IMR-90 (cell line): ENCODE results near the gene DAPK1. TPM values are rescaled to one million over a fixed set of nuclear protein-coding genes. Genes with fewer than 3 reads are reported as not detected.

Experiments used
- ATAC-seq: fragments of 200-7000 bp; cut with Tn5 transposase; 2 replicates; pipeline ENCODE4 v1.9.1; 2020; ENCODE audit warnings: low read depth, mild to moderate bottlenecking, moderate library complexity
- BruUV-seq: library from RNA; stranded (reverse); fragments of 400-500 nt; replicated peaks from 2 replicates; lab custom pipeline; 2021; lab: Mats Ljungman, UMichigan
- CTCF ChIA-PET: fragments of 300-600 bp; formaldehyde crosslinking; extraction: SDS; loops from one replicate; lab custom pipeline; 2021; ENCODE audit warnings: antibody characterized with exemption; lab: Yijun Ruan, JAX
- POLR2A ChIA-PET: fragments of 300-600 bp; sonication (Branson Sonifier 250); formaldehyde crosslinking; loops from one replicate; lab custom pipeline; 2022; ENCODE audit warnings: antibody characterized with exemption; ENCODE audit not compliant: unreplicated experiment; lab: Charles Lee
- DNase-seq: peaks from one replicate; pipeline ENCODE4 v3.0.0; 2013
- H2AFZ ChIP-seq: replicated peaks from 2 replicates; pipeline ENCODE3; 2013; ENCODE audit warnings: low read length, mild to moderate bottlenecking; ENCODE audit not compliant: poor library complexity
- H2AK5ac ChIP-seq: 2 replicates; pipeline ENCODE4 v1.6.1; 2013; ENCODE audit warnings: low read depth, low read length, inconsistent platforms
- H2AK9ac ChIP-seq: replicated peaks from 2 replicates; pipeline ENCODE3; 2013; ENCODE audit warnings: mild to moderate bottlenecking, low read depth, low read length, moderate library complexity; ENCODE audit not compliant: poor library complexity
- H2BK120ac ChIP-seq: 2 replicates; pipeline ENCODE4 v1.6.1; 2013; ENCODE audit warnings: low read depth, low read length, inconsistent platforms
- H2BK15ac ChIP-seq: 3 replicates; pipeline ENCODE4 v1.6.1; 2013; ENCODE audit warnings: low read depth, low read length, inconsistent platforms
- H2BK20ac ChIP-seq: 2 replicates; pipeline ENCODE4 v1.6.1; 2013; ENCODE audit warnings: low read depth, mild to moderate bottlenecking, inconsistent platforms, low read length, moderate library complexity
- H2BK5ac ChIP-seq: 2 replicates; pipeline ENCODE4 v1.6.1; 2013; ENCODE audit warnings: mild to moderate bottlenecking, low read depth, low read length, inconsistent platforms; ENCODE audit not compliant: poor library complexity, severe bottlenecking
- H3K14ac ChIP-seq: replicated peaks from 2 replicates; pipeline ENCODE4 v1.6.1; 2013; ENCODE audit warnings: low read depth, low read length, inconsistent platforms
- H3K18ac ChIP-seq: 2 replicates; pipeline ENCODE4 v1.6.1; 2013; ENCODE audit warnings: low read depth, low read length, control low read depth
- H3K23ac ChIP-seq: 2 replicates; pipeline ENCODE4 v1.6.1; 2013; ENCODE audit warnings: low read depth, low read length, inconsistent platforms
- H3K27ac ChIP-seq: 2 replicates; pipeline ENCODE4 v1.5.1; 2013; ENCODE audit warnings: mild to moderate bottlenecking, control low read depth, low read length; ENCODE audit not compliant: insufficient read depth
- H3K27me3 ChIP-seq: 2 replicates; pipeline ENCODE4 v1.6.1; 2013; ENCODE audit warnings: low read length; ENCODE audit not compliant: control insufficient read depth, insufficient read depth
- H3K36me3 ChIP-seq: 2 replicates; pipeline ENCODE4 v1.6.1; 2013; ENCODE audit warnings: low read length, mixed read lengths; ENCODE audit not compliant: control insufficient read depth, insufficient read depth
- H3K4ac ChIP-seq: 2 replicates; pipeline ENCODE4 v1.6.1; 2013; ENCODE audit warnings: low read depth, low read length, inconsistent platforms
- H3K4me1 ChIP-seq: 2 replicates; pipeline ENCODE4 v1.6.1; 2013; ENCODE audit warnings: low read length, mixed read lengths; ENCODE audit not compliant: control insufficient read depth, insufficient read depth
- H3K4me2 ChIP-seq: 2 replicates; pipeline ENCODE4 v1.6.1; 2013; ENCODE audit warnings: low read depth, mild to moderate bottlenecking, control low read depth, low read length, moderate library complexity
- H3K4me3 ChIP-seq: 2 replicates; pipeline ENCODE4 v1.5.1; 2013; ENCODE audit warnings: low read depth, mild to moderate bottlenecking, control low read depth, low read length, moderate library complexity; ENCODE audit not compliant: insufficient read depth
- H3K56ac ChIP-seq: 2 replicates; pipeline ENCODE4 v1.6.1; 2013; ENCODE audit warnings: low read length, inconsistent platforms; ENCODE audit not compliant: insufficient read depth; ENCODE audit errors: extremely low read depth
- H3K79me1 ChIP-seq, 2 experiments: 2 replicates each; pipeline ENCODE4 v1.6.1; 2013; ENCODE audit warnings: low read length in 2 of 2, inconsistent platforms in 1 of 2, low read depth in 1 of 2
- H3K9ac ChIP-seq: 2 replicates; pipeline ENCODE4 v1.6.1; 2013; ENCODE audit warnings: low read depth, low read length, control low read depth
- H3K9me1 ChIP-seq: 2 replicates; pipeline ENCODE4 v1.6.1; 2013; ENCODE audit warnings: low read length, inconsistent platforms; ENCODE audit not compliant: insufficient read depth
- H3K9me3 ChIP-seq: 2 replicates; pipeline ENCODE4 v1.6.1; 2013; ENCODE audit warnings: low read length; ENCODE audit not compliant: control insufficient read depth, insufficient read depth
- H4K20me1 ChIP-seq: 2 replicates; pipeline ENCODE4 v1.6.1; 2013; ENCODE audit warnings: low read length, inconsistent platforms; ENCODE audit not compliant: insufficient read depth
- H4K5ac ChIP-seq: 2 replicates; pipeline ENCODE4 v1.6.1; 2013; ENCODE audit warnings: mild to moderate bottlenecking, low read depth, low read length, control low read depth
- H4K8ac ChIP-seq, 2 experiments: 2 replicates each; pipeline ENCODE4 v1.6.1; 2013; ENCODE audit warnings: low read depth in 2 of 2, low read length in 2 of 2, control low read depth in 1 of 2, inconsistent platforms in 1 of 2
- H4K91ac ChIP-seq: 2 replicates; pipeline ENCODE4 v1.6.1; 2013; ENCODE audit warnings: low read depth, low read length, inconsistent platforms; ENCODE audit not compliant: insufficient read depth
- BHLHE40 ChIP-seq: fragments of 150-350 bp; IDR thresholded peaks from 2 replicates; pipeline ENCODE4 v1.6.1; 2016; ENCODE audit warnings: mild to moderate bottlenecking, low read depth, low read length
- CEBPB ChIP-seq: IDR thresholded peaks from 2 replicates; pipeline ENCODE4 v1.6.1; 2012; ENCODE audit warnings: low read depth, low read length, improper control_type of control experiment
- CHD1 ChIP-seq: IDR thresholded peaks from 2 replicates; pipeline ENCODE4 v1.6.1; 2012; ENCODE audit warnings: low read depth, low read length, improper control_type of control experiment
- CTCF ChIP-seq: conservative IDR thresholded peaks from 2 replicates; pipeline ENCODE4 v1.5.1; 2012; ENCODE audit warnings: mild to moderate bottlenecking, low read depth, low read length, improper control_type of control experiment
- ELK1 ChIP-seq: fragments of 150-350 bp; IDR thresholded peaks from 2 replicates; pipeline ENCODE4 v1.6.1; 2016; ENCODE audit warnings: low read depth, mild to moderate bottlenecking, low read length, moderate library complexity, borderline replicate concordance
- FOS ChIP-seq: fragments of 150-350 bp; IDR thresholded peaks from 2 replicates; pipeline ENCODE4 v1.6.1; 2016; ENCODE audit warnings: low read depth, low read length
- MAFK ChIP-seq: IDR thresholded peaks from 2 replicates; pipeline ENCODE4 v1.6.1; 2012; ENCODE audit warnings: low read depth, low read length, improper control_type of control experiment
- MXI1 ChIP-seq: IDR thresholded peaks from 2 replicates; pipeline ENCODE4 v1.6.1; 2012; ENCODE audit warnings: low read depth, mild to moderate bottlenecking, low read length, moderate library complexity, borderline replicate concordance
- RAD21 ChIP-seq: IDR thresholded peaks from 2 replicates; pipeline ENCODE4 v1.6.1; 2012; ENCODE audit warnings: low read length, improper control_type of control experiment
- RFX5 ChIP-seq: IDR thresholded peaks from 2 replicates; pipeline ENCODE4 v1.8.0; 2012; ENCODE audit warnings: low read depth, mild to moderate bottlenecking, low read length, moderate library complexity
- SMC3 ChIP-seq: fragments of 150-350 bp; IDR thresholded peaks from 2 replicates; pipeline ENCODE4 v1.6.1; 2016; ENCODE audit warnings: low read depth, mild to moderate bottlenecking, antibody characterized with exemption, low read length, moderate library complexity
- USF2 ChIP-seq: fragments of 150-350 bp; IDR thresholded peaks from 2 replicates; pipeline ENCODE4 v1.6.1; 2017; ENCODE audit warnings: mild to moderate bottlenecking, antibody characterized with exemption, low read length, low read depth
- WGBS, 2 experiments: methylation state at CpG; one replicate each; pipeline versions ENCODE4 v1.1.5 to v1.1.7; 2013; ENCODE audit warnings: missing lambda C conversion rate in 2 of 2; ENCODE audit not compliant: insufficient read length in 1 of 2; ENCODE audit errors: extremely low coverage in 2 of 2; 5-methylcytosine and 5-hydroxymethylcytosine counted together
- dilution Hi-C: fragments of 300-500 bp; cut with HindIII; formaldehyde crosslinking; loops from one replicate; pipeline ENCODE4 v1.14.3; 2018; ENCODE audit warnings: low sequenced_read_pairs; ENCODE audit not compliant: unreplicated experiment
- in situ Hi-C: fragments of 300-500 bp; cut with MboI; formaldehyde crosslinking; loops from 3 replicates; pipeline ENCODE4 v1.14.3; 2019; ENCODE audit warnings: low sequenced_read_pairs, inconsistent platforms, mixed read lengths
- intact Hi-C: fragments of 100-400 bp; cut with micrococcal nuclease; formaldehyde crosslinking; loops from 2 replicates; pipeline ENCODE4 v1.10.0; 2022
- polyA plus RNA-seq, 3 experiments: library from polyadenylated mRNA; depleted of rRNA; stranded (reverse); fragments of >200 nt; gene quantifications; 2 replicates each; pipeline ENCODE4 v1.2.3, GENCODE V29; 2012; ENCODE audit warnings: low replicate concordance in 1 of 3
- total RNA-seq: library from RNA; depleted of rRNA; stranded (reverse); fragments of >200 nt; gene quantifications from 2 replicates; pipeline ENCODE4 v1.2.3, GENCODE V29; 2012

Gene DAPK1
- total and polyA plus RNA-seq, 2 of the 4 experiments (the other 2 are of a cell fraction), result under 0.01 to 0.03 TPM

- peak within 1 kb of the TSS; percentile 23; the same call in 1 of the 3 replicates for H2BK15ac ChIP-seq
- H3K9me1 ChIP-seq, result peaks cover 11% of the 10 kb centered on the region; the same call in 1 of the 2 replicates
- H3K9me3 ChIP-seq, result no peaks in the 10 kb centered on the region
- H2BK20ac ChIP-seq, result no peak within 1 kb of the TSS
- H3K14ac ChIP-seq, result peak within 1 kb of the TSS; percentile 92
- peak within 1 kb of the TSS; percentile 19 for H2AK9ac ChIP-seq
- intact Hi-C loops (loop anchor here (2.0 kb wide), 1 partner anchor 41 kb away; no protein-coding TSS in a partner anchor), dilution Hi-C loops (no loop called here), in situ Hi-C loops (no loop called here)
- POLR2A ChIA-PET, result interaction anchor here (1.4 kb wide), 1 partner anchor 12 kb away, joined by 6 read pairs; no protein-coding TSS in a partner anchor
- CTCF ChIA-PET, result interaction anchor here (0.8 to 1.1 kb wide), 2 partner anchors 12 to 86 kb away, joined by 4 to 9 read pairs; no protein-coding TSS in a partner anchor
- H3K36me3 ChIP-seq, result peaks cover 13% of the 10 kb centered on the region
- 0 out of 2 replicates have a peak within 1 kb of the TSS, but pooled peaks have one; percentile 26 for H3K56ac ChIP-seq
- no TSS peak for BruUV-seq
- H3K79me1 ChIP-seq, result peaks cover 18% of the 10 kb centered on the region in 2 experiments
- peak within 1 kb of the TSS; percentile 90; the same call in 1 of the 2 replicates for H3K23ac ChIP-seq
- H3K4ac ChIP-seq, result peak within 1 kb of the TSS; percentile 94
- peak within 1 kb of the TSS; percentile 74 for H3K9ac ChIP-seq
- H4K5ac ChIP-seq, result peak within 1 kb of the TSS; percentile 79
- 0 out of 2 replicates have a peak within 1 kb of the TSS, but pooled peaks have one; percentile 40 for H2AK5ac ChIP-seq
- H2AFZ ChIP-seq, result peak within 1 kb of the TSS; percentile 99
- peak within 1 kb of the TSS; percentile 59 for H3K18ac ChIP-seq
- H3K4me2 ChIP-seq, result peak within 1 kb of the TSS; percentile 69
- H2BK5ac ChIP-seq, result peak within 1 kb of the TSS; percentile 40
- H3K4me1 ChIP-seq, result no peaks in the 10 kb centered on the region; the same call in 1 of the 2 replicates
- DNase-seq, result peak; percentile 76
- H4K91ac ChIP-seq, result peak within 1 kb of the TSS; percentile 56; the same call in 1 of the 2 replicates
- peak within 1 kb of the TSS; percentile 70 for H3K27ac ChIP-seq
- WGBS, 2 experiments, result 2% methylated on average over 50 of the region's 67 CpGs; no CpG with 5 or more reads in 1 of the 2 experiments
- H4K20me1 ChIP-seq, result no peaks in the 10 kb centered on the region
- H2BK120ac ChIP-seq, result peak within 1 kb of the TSS; percentile 57; the same call in 1 of the 2 replicates
- peak within 1 kb of the TSS; percentile 84 to 85 for H4K8ac ChIP-seq
- peak; percentile 96 for ATAC-seq
- no peaks in the 10 kb centered on the region for H3K27me3 ChIP-seq
- peak within 1 kb of the TSS; percentile 60 for H3K4me3 ChIP-seq
- TF ChIP-seq CHD1, result peak; percentile 90; the same call in 1 of the 2 replicates
- no peak for TF ChIP-seq RAD21
- no peak for TF ChIP-seq RFX5
- peak; percentile 23 for TF ChIP-seq CTCF
- TF ChIP-seq FOS, result 0 out of 2 replicates have a peak, but pooled peaks have one; percentile 12
- TF ChIP-seq MXI1, result no peak
- no peak; the same call in 1 of the 2 replicates for TF ChIP-seq BHLHE40
- TF ChIP-seq MAFK, result no peak
- no peak for TF ChIP-seq ELK1
- no peak for TF ChIP-seq CEBPB
- no peak; the same call in none of the 2 replicates for TF ChIP-seq USF2
- TF ChIP-seq SMC3, result no peak
These were observed 228.4 kb downstream of the DAPK1 start, which contains the start of gene CTSL for GRCh38 chr9:87725900-87726709. TSS of gene CTSL (plus strand) at chr9:87726119. CDS start at chr9:87727604, 1,485 bp downstream.
